Right ventricle myocardium inferior (tissue), 1 donor: ENCODE results near the gene LYAR. TPM values are rescaled to one million over a fixed set of nuclear protein-coding genes. Genes with fewer than 3 reads are reported as not detected.
"Not testable (repeated sequence)": the region's sequence is repeated elsewhere in the genome, so short reads cannot be mapped to it uniquely, and the experiment has no call there.

Experiments
- ATAC-seq: fragments of 200-7000 bp; cut with Tn5 transposase; one replicate; pipeline ENCODE4 v1.9.1; 2020; ENCODE audit warnings: mild to moderate bottlenecking, moderate library complexity
- DNase-seq: peaks from one replicate; pipeline ENCODE4 v3.0.0; 2021; ENCODE audit errors: missing footprints
- intact Hi-C: fragments of 100-400 bp; cut with DNase I; formaldehyde crosslinking; loops from one replicate; pipeline ENCODE4 v1.11.0; 2022
- total RNA-seq: library from RNA; stranded (reverse); fragmentation: NEBNext Ultra II Directional; extraction: Animal tissue kit (Norgen Biotek cat#: 25700); gene quantifications from one replicate; pipeline ENCODE4 v1.2.1, GENCODE V29; 2021
- donor health status: DM: no; HTN: yes; CAD: no; lungs with severe emphysema.

Gene LYAR
- total RNA-seq, 1 donor from 2014 or later: 11.3 TPM

GRCh38 chr4:4277531-4277930 is 12.4 kb downstream of the LYAR start:
- intact Hi-C loops: no loop called here
- DNase-seq (no peak), ATAC-seq (no peak)

GRCh38 chr4:4274226-4274625 is 15.7 kb downstream of the LYAR start:
- ATAC-seq: no peak
- intact Hi-C loops: no loop called here
- DNase-seq: no peak

- intact Hi-C loops: no loop called here
- no peak for DNase-seq
- no peak for ATAC-seq
These were observed 18.0 kb downstream of the LYAR start for GRCh38 chr4:4271912-4272311.

DNA sequence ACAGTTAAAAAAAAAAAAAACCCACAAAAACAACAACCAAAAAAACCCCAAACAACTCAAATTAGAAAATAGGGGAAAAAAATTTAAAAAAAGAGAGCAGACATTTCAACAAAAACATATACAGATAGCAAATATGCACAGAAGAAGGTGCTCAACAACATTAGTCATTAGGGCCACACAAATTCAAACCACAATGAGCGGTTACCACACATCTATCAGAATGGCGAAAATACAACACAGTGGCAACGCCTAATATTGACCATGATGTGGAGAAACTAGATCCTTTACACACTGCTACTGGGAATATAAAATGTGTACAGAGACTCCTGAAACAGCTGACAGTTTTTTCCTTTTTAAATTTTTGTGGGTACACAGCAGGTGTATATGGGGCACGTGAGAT is 19.4 kb downstream of the LYAR start:
- no peak for DNase-seq
- intact Hi-C loops: no loop called here
- ATAC-seq: no peak

GRCh38 chr4:4269856-4270255 is 20.1 kb downstream of the LYAR start:
- intact Hi-C loops: no loop called here
- no peak for ATAC-seq
- no peak for DNase-seq

GRCh38 chr4:4269331-4269731 is 20.6 kb downstream of the LYAR start:
- no peak for ATAC-seq
- intact Hi-C loops: no loop called here
- DNase-seq: no peak

DNA sequence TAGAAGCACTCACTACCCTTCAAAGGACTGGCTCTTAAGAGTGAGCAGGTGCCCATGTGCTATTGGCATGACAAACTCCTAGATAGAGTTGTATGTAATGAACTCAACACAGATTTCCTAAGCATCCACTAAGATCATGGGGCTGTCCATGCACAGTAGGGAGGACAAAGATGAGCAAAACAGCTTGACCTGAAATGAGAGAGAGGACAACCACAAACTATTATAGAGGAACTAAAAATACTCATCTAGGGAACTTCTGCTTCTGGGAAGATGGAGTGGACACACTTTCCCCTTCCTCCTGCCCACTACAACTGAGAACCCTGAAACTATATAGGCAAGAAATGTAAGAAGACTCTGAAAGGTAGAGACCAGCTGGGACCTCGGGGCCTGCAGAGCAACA is 21.2 kb downstream of the LYAR start:
- no peak for DNase-seq
- intact Hi-C loops: no loop called here

DNA sequence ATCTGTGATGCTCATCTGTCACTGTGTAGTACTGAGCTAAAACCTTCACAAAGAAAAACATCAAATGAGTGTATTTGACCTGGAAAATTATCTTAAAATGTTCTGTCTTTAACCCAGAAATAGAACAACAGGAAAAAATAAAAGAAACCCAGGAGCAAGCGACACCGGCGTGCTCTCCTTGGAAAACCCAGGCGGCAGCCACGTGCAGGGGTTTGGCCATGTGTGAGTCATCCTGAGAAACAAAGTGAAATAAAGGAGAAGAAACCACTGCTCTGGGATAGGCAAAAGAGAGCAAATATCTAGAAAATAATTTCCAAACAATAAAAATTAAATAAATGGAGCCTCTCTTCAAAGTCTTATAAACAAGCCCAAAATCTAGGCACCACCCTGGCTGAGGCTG is 22.0 kb downstream of the LYAR start:
- ATAC-seq: no peak
- no peak for DNase-seq
- intact Hi-C loops: no loop called here

More for the DNA sequence above, 21.2 kb downstream of the LYAR start:
- no peak for ATAC-seq

- DNase-seq (no peak), ATAC-seq (peak; percentile 50)
- intact Hi-C loops: no loop called here
These were observed 29.7 kb downstream of the LYAR start for GRCh38 chr4:4260185-4260751.

GRCh38 chr4:4259484-4260100 is 30.4 kb downstream of the LYAR start:
- ATAC-seq: no peak
- intact Hi-C loops: loop anchor here (10.0 kb wide), 1 partner anchor 175 kb away; no protein-coding TSS in a partner anchor
- no peak for DNase-seq

- DNase-seq, ATAC-seq: not testable (repeated sequence)
- intact Hi-C loops: loop anchor here (10.0 kb wide), 1 partner anchor 177 kb away; no protein-coding TSS in a partner anchor
These were observed 32.2 kb downstream of the LYAR start for GRCh38 chr4:4257705-4258104.

DNA sequence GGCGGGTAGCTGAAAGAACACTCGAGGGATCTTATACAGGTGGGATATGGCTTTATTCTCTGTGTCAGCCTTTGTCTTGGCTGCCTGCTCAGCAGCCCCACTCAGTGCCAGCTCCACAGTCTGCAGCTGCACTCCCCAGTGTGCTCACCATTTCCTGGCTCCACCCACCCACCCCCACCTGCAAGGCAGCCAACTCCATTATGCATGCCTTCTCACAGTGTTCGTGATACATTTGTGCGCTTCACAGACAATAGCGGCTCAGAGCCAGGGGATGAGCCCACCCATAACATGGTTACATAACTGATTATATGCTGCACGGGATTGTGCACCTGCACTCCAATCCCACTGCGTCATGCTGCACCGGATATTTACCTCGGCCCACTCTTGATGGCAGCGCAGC is 33.2 kb downstream of the LYAR start:
- intact Hi-C loops: loop anchor here (10.0 kb wide), 1 partner anchor 178 kb away; no protein-coding TSS in a partner anchor
- DNase-seq: no peak
- ATAC-seq: no peak

- intact Hi-C loops: loop anchor here (10.0 kb wide), 1 partner anchor 180 kb away; no protein-coding TSS in a partner anchor
These were observed 35.3 kb downstream of the LYAR start for GRCh38 chr4:4254666-4255065.

GRCh38 chr4:4254199-4254598 is 35.8 kb downstream of the LYAR start:
- DNase-seq (no peak), ATAC-seq (no peak)
- intact Hi-C loops: loop anchor here (10.0 kb wide), 1 partner anchor 181 kb away; no protein-coding TSS in a partner anchor

More at GRCh38 chr4:4254666-4255065, 35.3 kb downstream of the LYAR start:
- DNase-seq (no peak), ATAC-seq (no peak)

- intact Hi-C loops: loop anchor here (10.0 kb wide), 1 partner anchor 185 kb away; no protein-coding TSS in a partner anchor
- no peak for DNase-seq
- no peak for ATAC-seq
These were observed 40.1 kb downstream of the LYAR start for GRCh38 chr4:4249866-4250265.

DNA sequence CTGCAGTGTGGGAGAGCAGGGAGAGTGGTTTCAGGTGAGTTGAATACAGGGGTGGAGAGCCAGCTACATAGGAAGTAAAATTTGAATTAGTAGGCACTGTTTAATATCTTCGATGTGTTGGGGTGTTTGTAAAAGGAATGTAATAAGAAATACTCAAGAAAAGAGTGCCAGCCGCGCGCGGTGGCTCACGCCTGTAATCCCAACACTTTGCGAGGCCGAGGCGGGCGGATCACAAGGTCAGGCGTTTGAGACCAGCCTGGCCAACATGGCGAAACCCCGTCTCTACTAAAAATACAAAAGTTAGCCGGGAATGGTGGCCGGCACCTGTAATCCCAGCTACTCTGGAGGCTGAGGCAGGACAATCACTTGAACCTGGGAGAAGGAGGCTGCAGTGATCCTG is 40.6 kb downstream of the LYAR start:
- intact Hi-C loops, ATAC-seq, DNase-seq: not testable (repeated sequence)

DNA sequence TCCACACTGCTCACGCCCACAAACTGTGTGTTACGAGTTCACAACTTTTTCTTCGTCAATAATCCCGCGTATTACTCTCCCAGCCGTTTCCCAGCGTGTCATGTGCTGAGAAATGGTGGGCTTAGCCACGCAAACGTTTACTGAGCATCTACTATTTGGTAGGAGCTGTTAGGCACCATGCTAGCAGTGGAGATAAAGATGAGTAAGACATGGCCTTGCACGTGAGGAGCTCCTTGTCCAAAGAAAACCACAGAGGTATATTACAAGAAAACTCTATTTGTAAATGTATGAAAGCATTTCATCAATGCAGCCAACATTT is 41.1 kb downstream of the LYAR start:
- ATAC-seq: no peak
- DNase-seq: no peak
- intact Hi-C loops: loop anchor here (1.0 kb wide), 1 partner anchor 41 kb away; the partner anchor contains the start of genes LYAR and ZBTB49

DNA sequence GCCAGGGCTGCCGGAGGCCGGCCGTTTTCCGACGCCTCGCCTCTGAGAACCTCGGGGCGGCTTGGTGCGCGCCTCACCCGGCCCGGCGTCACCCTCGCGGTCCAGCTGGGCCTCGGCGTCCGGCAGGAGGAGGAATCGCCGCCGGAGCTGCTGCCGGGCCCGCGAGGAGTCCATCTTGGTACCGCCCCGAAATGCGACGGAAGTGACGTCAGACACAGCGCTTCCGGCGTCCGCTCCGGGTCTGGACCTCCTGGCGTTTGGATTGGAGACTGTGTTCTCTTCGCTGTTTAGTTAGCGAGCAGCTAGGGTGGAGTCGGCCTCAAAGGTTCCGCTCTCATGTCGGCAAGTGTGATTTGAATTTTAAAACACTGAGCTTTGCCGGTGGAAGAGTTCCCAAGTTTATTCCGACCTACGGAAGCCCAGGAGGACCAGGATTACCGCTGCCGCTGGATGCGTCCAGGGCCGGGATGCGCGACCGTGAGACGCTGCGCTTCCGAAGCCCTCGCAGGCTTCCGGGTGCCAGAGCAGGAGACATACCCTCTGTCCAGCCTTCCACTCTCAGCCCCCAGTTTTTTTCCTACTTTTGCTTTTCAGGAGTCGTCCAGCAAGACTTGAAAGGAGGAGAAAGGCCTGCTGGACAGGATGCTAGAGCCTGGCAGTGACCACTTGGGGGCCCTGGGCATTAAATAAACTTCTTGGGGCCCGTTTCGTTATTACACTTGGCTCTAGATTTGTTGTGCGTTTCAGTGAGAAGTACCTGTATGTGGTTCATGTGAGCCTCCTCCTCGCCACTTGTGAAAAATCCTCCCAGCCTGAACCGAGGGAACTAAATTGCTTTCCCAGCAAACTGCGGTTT is 41.7 kb downstream of the LYAR start, which contains the start of gene TMEM128:
TMEM128 (minus strand) TSS at position 195 of the 856 bp plus-strand sequence; CDS start at position 174, 21 bp downstream.
- peak; percentile 96 for DNase-seq

GRCh38 chr4:4247696-4248028 is 42.3 kb downstream of the LYAR start:
- intact Hi-C loops: loop anchor here (1.0 kb wide), 1 partner anchor 43 kb away; the partner anchor contains the start of genes LYAR and ZBTB49
- ATAC-seq (no peak), DNase-seq (no peak)

More for the DNA sequence above, 41.7 kb downstream of the LYAR start, which contains the start of gene TMEM128:
- ATAC-seq: peak; percentile 97
- intact Hi-C loops: loop anchor here (1.0 kb wide), 1 partner anchor 42 kb away; the partner anchor contains the start of genes LYAR and ZBTB49
